C4-2B (cell line): ENCODE measurements around the gene VSIG10.

Source experiments
- H3K27ac ChIP-seq: fragments of 450-650 bp; 2 replicates; pipeline ENCODE4 v1.5.1; 2017
- CTCF ChIP-seq: fragments of 450-650 bp; conservative IDR thresholded peaks from 2 replicates; pipeline ENCODE4 v1.5.1; 2017; ENCODE audit warnings: mild to moderate bottlenecking
- ZFX ChIP-seq: fragments of 450-650 bp; IDR thresholded peaks from 2 replicates; pipeline ENCODE4 v1.6.1; 2017

VSIG10 gene

DNA sequence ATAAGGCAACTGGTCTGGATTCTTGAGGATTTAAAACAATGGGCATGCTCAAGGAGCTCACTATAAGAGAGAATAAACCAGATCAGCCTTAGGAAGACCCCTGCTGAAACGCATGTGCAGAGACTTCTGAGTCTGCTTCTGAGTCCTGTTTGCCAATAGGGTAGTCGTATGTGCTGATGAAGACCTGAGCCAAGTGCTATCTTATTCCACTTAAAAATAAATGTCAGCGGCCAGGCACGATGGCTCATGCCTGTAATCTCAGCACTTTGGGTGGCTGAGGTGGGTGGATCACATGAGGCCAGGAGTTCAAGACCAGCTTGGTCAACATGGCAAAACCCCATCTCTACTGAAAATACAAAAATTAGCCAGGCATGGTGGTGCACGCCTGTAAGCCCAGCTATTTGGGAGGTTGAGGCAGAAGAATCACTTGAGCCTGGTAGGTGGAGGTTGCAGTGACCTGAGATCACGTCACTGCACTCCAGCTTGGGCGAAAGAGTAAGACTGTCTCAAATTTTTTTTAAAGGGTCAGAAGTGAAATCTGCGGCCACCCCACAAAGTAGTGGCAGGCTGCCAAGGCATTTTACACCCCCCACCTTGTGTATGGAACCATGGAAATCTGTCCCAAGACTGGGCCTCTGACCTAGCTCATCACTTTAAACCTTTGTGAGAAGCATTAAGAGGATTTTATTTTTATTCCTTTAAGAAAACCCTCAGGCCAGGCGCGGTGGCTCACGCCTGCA is 67.0 kb downstream of the VSIG10 start:
- H3K27ac ChIP-seq, result no peak overlapping the region
- TF ChIP-seq CTCF (no peak), ZFX (no peak)

DNA sequence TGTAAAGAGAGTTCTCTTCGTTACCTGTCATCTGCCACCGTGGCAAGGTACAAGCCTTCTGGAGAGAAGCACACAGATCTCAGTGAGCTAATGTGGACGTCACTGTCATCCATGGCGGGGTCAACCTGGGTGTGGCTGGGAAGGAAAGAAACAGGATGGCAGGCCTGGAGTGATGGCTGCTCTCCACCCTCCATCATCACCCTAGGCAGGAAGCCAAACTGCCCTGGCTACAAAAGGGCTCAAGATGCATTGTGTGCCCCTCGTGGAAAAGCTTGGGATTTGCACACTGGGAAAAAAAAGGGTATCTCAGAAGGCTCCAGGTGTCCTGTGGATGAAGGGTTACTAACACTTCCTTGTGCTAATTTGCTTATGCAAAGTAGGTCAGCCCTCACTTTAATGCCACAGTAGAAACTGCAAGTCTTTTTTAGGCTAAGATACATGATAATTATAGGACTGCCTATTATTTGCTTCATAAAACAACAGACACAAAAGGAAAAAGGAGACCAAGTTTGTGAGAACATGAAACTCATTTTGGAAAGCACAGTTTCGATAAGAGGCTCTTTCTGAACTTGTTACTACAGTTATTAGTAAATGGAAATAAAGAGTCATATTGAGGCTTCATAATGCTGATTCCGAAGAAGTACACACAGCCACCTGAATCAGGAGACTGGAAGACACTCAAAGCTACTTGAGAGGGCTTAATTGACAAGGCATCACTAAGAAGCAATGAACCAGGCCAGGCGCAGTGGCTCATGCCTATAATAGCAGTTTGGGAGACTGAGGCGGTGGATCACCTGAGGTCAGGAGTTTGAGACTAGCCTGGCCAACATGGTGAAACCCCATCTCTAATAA is 68.4 kb downstream of the VSIG10 start:
- no peak for TF ChIP-seq CTCF
- TF ChIP-seq ZFX, result no peak
- no peak overlapping the region for H3K27ac ChIP-seq

GRCh38 chr12:118034429-118035189 is 69.2 kb downstream of the VSIG10 start:
- H3K27ac ChIP-seq, result no peak overlapping the region

GRCh38 chr12:118033902-118034301 is 69.9 kb downstream of the VSIG10 start:
- H3K27ac ChIP-seq, result no peak overlapping the region

More at GRCh38 chr12:118034429-118035189, 69.2 kb downstream of the VSIG10 start:
- no peak for TF ChIP-seq ZFX
- no peak; the same call in 1 of the 2 replicates for TF ChIP-seq CTCF

GRCh38 chr12:118033323-118033722 is 70.5 kb downstream of the VSIG10 start:
- no peak for TF ChIP-seq CTCF
- H3K27ac ChIP-seq, result no peak overlapping the region

More at GRCh38 chr12:118033902-118034301, 69.9 kb downstream of the VSIG10 start:
- TF ChIP-seq ZFX (no peak), CTCF (no peak)

DNA sequence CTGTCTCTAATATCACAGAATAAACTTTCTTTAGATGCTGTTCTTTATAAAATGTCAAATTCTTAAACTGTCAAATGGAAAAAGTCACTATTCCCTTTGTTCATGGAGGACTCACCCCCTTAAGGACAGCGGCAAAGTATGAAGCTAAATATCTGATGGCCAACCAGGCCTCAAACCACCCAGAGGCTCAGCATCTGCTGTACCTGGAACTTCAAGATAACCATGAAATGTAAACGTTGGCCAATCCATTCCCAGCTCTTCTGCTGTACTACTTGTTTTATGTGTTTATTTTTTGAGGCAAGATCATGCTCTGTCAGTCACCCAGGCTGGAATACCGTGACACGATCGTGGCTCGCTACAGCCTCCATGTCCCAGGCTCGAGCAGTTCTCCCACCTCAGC is 71.6 kb downstream of the VSIG10 start:
- H3K27ac ChIP-seq, result no peak overlapping the region
- TF ChIP-seq CTCF (no peak), ZFX (no peak)
